Fibroblast of villous mesenchyme (primary cell): Measurements from ENCODE around the gene KCNC3. TPM values are rescaled to one million over a fixed set of nuclear protein-coding genes. Genes with fewer than 3 reads are reported as not detected.
"Not testable (repeated sequence)": the region's sequence is repeated elsewhere in the genome, so short reads cannot be mapped to it uniquely, and the experiment has no call there.

ENCODE experiments used
- DNase-seq: peaks from one replicate; pipeline ENCODE4 v3.0.0-alpha.2; 2010; ENCODE audit warnings: low read depth
- H3K4me3 ChIP-seq: 2 replicates; pipeline ENCODE4 v1.5.1; 2011; ENCODE audit warnings: low read depth, mild to moderate bottlenecking, low read length
- CTCF ChIP-seq: IDR thresholded peaks from 2 replicates; pipeline ENCODE4 v1.5.1; 2012; ENCODE audit warnings: low read depth, mild to moderate bottlenecking, low read length; ENCODE audit not compliant: insufficient read depth
- total RNA-seq: library from RNA; depleted of rRNA; stranded (reverse); fragments of >200 nt; gene quantifications from 2 replicates; pipeline ENCODE4 v1.2.3, GENCODE V29; 2012

The KCNC3 gene
- total RNA-seq, 1 donor, result not detected

DNA sequence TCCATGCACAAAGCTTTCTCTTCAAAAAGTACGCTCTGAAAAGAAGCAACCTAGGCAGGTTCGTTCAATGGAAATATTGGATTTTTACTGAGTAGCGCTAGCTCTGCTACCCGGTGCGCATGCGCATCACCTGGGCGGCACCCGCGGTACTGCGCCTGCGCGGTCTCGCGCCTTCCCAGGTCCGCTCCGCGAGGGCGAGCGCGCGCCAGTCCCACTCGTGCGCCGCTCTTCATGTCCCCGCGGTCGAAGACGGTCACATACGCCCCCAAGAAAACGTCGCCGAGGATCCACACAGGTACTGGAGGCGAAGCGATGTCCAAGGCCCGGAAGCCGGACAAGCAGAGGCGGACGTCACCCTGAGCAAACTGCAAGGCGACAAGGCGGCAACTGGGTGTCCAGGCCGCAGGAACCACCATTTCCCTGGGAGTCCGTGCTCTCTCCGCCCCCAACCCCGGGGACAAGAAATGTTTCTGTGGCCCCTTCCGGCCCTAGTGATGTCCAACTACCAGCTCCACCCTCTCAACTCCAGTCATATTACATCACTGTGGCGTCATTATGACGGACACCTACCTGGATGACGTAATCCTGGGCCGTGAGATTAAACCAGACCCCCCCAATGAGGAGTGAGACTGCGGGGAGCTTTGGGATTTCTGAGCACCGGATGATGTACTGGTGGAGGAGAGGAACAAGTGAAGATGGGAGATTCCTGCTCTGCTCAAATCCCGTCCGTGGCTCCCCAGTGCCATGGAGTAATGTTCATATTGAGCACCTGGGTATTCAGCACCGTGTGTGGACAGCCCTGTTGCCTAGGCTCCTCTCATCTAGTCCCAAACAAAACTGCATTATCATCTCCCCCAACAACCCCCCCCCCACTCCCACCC, 4.8 kb upstream of the KCNC3 start:
- no peak for TF ChIP-seq CTCF
- no peak for DNase-seq
- peak overlapping the region; percentile 46 for H3K4me3 ChIP-seq

- H3K4me3 ChIP-seq, result peak overlapping the region; percentile 46
- no peak for TF ChIP-seq CTCF
- peak; percentile 42 for DNase-seq
Observed at GRCh38 chr19:50333235-50333736, 4.1 kb upstream of the KCNC3 start.

DNA sequence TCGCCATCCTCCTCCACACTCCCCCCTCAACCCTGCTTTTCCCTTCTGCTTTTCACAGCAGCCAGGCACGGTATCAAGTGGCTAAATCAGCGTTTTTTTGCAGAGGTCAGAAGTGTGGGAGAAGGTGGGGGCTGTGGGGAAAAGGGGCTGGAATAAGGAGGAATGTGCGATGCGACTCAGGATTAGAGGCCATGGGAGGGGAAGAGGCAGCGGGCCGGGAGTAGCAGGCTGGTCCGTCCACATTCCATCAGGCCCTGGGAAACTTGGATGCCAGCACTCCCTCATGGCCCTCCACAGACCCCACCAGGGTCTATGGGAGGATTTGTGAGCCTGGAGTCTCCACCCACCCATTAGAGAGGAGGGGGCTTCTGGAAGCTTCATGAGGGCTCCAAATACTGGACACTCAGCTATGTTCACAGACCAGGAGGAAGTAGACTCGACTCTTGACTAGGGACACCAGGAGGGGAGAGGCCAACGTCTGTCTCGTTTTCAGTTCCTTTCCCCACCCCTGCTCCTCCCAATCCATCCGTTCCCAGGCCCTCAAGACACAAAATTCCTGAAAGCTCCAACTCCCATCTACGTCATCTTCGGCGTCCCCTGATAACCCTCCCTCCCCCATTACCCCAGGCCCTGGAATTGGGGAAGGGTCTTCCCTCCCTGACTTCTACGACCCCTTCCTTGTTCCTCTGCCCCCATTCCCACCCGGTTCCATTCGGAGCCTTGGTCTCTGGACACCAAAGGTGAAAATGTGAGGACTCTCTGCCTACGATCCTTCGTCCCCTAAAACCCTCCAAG, 3.3 kb upstream of the KCNC3 start:
- DNase-seq, result no peak
- H3K4me3 ChIP-seq, result no peak overlapping the region
- TF ChIP-seq CTCF, result no peak

- no peak for TF ChIP-seq CTCF
- H3K4me3 ChIP-seq, result no peak overlapping the region
- no peak for DNase-seq
Observed at GRCh38 chr19:50331994-50332243, 2.7 kb upstream of the KCNC3 start.

DNA sequence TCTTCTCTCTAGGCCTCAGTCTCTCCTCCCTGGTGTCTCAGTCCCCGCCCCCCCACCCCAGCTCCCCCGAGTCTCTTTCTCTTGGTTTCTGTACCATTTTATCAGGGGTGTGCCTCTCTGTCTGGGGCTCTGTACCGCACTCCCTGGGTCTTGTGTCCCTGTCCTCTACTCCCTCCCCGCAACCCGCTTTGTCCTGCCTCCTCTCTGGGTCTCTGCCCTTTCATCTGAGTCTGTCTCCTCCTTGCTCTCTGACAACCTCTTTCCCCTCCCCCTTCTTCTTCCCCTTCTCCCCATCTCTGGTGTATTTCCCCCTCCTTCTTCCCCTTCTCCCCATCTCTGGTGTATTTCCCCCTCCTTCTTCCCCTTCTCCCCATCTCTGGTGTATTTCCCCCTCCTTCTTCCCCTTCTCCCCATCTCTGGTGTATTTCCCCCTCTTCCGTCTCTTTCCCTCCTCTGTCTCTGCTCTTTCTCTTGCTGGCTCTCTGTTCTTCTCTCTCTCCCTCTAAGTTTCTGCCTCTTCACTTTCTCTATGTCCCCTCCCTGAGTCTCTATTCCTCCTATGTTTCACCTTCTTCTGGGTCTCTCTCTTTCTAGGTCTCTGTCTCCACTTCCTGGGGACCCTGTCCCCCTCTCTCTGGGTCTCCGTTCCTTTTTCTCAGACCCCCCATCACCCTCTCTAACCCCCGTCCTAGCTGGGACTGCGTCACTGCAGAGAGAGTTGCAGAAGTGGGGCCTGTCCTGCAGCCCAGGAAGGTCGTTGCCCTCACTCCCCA, 2.2 kb upstream of the KCNC3 start:
- TF ChIP-seq CTCF, result no peak
- DNase-seq, result no peak
- no peak overlapping the region for H3K4me3 ChIP-seq

DNA sequence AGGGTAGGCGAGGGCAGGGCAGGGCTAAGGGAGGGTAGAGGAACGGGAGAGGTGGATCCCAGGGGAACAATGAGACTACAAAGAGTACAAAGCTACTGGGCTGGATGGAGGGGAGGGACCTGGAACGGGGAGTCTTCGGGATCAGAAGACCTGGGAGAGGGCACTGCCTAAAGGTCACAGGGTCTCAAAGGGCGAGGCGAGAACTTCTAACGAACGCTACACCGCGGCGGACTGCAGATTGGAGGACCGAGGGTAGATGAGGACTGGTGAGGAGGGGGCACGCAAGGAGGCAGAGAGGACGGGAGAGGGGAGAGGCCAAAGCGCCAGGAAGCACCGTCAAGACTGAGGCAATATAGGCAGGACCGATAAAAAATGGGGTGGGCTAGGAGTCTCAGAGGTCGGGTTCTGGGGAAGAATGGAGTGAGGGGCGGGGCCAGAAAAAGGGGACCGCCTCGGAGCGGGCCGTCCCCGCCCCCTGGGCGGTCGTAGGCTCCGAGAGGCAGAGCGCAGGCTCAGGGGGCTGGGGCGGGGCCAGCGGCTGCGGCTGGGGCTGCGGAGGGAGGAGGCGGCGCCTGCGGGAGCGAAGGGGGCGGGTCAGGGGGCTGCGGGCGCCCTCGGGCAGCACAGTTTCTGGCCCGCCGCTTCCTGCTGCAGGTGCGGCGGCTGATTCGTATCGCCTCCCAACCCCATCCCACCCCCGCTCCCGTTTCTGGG, 1.3 kb upstream of the KCNC3 start:
- no peak overlapping the region for H3K4me3 ChIP-seq
- DNase-seq, result peak; percentile 4
- no peak for TF ChIP-seq CTCF

GRCh38 chr19:50329926-50330294, 733 bp upstream of the KCNC3 start:
- DNase-seq, result not testable (repeated sequence)

More at GRCh38 chr19:50329926-50330294, 733 bp upstream of the KCNC3 start:
- not testable (repeated sequence) for H3K4me3 ChIP-seq
